Activated naive CD8-positive, alpha-beta T cell treated with anti-CD3 and anti-CD28 coated beads for 36 hours (primary cell): ENCODE data around the gene MAP2. TPM values are rescaled to one million over a fixed set of nuclear protein-coding genes. Genes with fewer than 3 reads are reported as not detected.

ENCODE experiments used
- DNase-seq: peaks from one replicate; pipeline ENCODE4 v3.0.0; 2021
- H3K27ac Mint-ChIP-seq: one replicate; pipeline ENCODE4 v1.8.0; 2022; ENCODE audit warnings: mild to moderate bottlenecking, moderate library complexity, mixed read lengths
- H3K27me3 Mint-ChIP-seq: one replicate; pipeline ENCODE4 v1.8.0; 2022; ENCODE audit warnings: mild to moderate bottlenecking, mixed read lengths
- H3K36me3 Mint-ChIP-seq: one replicate; pipeline ENCODE4 v1.8.0; 2021; ENCODE audit warnings: mild to moderate bottlenecking, mixed read lengths
- H3K4me1 Mint-ChIP-seq: one replicate; pipeline ENCODE4 v1.8.0; 2021; ENCODE audit warnings: mixed read lengths
- H3K4me3 Mint-ChIP-seq: one replicate; pipeline ENCODE4 v1.8.0; 2022; ENCODE audit warnings: mild to moderate bottlenecking, moderate library complexity, mixed read lengths
- H3K9me3 Mint-ChIP-seq: one replicate; pipeline ENCODE4 v1.8.0; 2022; ENCODE audit warnings: mixed read lengths
- total RNA-seq, 2 experiments: library from RNA; stranded (reverse); gene quantifications; one replicate each; pipeline ENCODE4 v1.2.3, GENCODE V29; 2021

The MAP2 gene
- total RNA-seq, 2 experiments from 2014 or later = 0.21 TPM; not detected in 1

DNA sequence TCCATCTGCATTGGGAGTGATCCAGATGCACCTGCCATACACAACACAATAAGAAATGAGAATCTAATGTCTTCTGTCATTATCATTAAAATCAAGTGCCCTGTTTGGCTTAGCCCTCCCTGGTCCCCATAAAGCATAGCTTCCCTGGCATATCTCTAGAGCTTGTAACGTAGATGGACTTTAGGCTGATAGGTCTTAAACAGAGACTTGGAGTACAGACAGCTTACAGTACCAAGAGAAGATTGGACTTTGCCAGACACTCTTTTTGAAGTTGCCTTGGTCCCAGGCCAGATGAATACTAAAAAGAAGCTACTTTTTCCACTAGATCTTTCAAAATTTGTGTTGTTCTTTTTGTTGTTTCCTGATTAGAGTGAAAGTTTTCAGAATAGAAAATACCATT is 261.5 kb downstream of the MAP2 start:
- no peak overlapping the region for H3K4me3 Mint-ChIP-seq
- H3K27ac Mint-ChIP-seq = no peak overlapping the region
- no peaks in the 10 kb centered on the region for H3K9me3 Mint-ChIP-seq
- H3K27me3 Mint-ChIP-seq = no peaks in the 10 kb centered on the region
- no peak for DNase-seq
- no peaks in the 10 kb centered on the region for H3K36me3 Mint-ChIP-seq
- H3K4me1 Mint-ChIP-seq = no peaks in the 10 kb centered on the region

DNA sequence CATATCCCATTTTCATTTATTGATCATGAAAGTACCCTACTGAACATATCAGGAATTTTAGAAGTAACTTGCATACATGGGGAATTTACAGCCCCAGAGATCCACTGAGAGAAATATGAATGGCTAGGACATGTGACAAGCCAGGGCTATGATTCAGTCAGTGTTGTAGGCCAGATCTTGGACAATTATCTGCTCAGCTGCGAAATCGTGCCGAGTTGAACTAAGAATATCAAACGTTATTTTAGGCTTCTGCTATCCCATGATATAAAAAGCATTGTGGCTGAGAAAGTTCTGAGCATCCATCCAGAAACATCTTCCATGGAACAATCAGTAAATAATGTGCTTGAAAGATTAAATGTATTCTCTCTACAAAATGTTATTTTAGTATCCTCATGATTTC is 262.1 kb downstream of the MAP2 start:
- DNase-seq = no peak
- no peak overlapping the region for H3K27ac Mint-ChIP-seq
- H3K4me1 Mint-ChIP-seq = no peaks in the 10 kb centered on the region
- no peaks in the 10 kb centered on the region for H3K27me3 Mint-ChIP-seq
- H3K4me3 Mint-ChIP-seq = no peak overlapping the region
- no peaks in the 10 kb centered on the region for H3K36me3 Mint-ChIP-seq
- H3K9me3 Mint-ChIP-seq = no peaks in the 10 kb centered on the region

DNA sequence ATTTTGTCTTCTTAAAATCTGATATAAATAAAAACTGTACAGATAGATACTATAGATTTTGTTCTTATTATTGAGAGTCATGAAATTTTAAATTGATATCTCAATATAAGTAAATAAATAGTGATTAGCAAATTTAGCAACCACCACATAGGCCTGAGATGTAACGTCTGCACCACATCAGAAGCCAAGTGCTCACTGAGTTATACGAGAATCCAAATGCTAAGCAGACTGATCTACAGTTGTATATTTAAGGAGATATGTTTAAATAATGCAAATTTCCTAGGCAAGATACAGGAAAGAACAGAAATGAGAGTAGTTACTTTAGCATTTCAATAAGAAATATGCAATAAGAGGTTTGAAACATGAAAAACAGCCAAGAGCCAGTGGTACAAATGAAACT is 262.6 kb downstream of the MAP2 start:
- Mint-ChIP-seq H3K27me3 (no peaks in the 10 kb centered on the region), H3K4me3 (no peak overlapping the region), H3K9me3 (no peaks in the 10 kb centered on the region), H3K36me3 (no peaks in the 10 kb centered on the region), H3K4me1 (no peaks in the 10 kb centered on the region), H3K27ac (no peak overlapping the region)
- no peak for DNase-seq

DNA sequence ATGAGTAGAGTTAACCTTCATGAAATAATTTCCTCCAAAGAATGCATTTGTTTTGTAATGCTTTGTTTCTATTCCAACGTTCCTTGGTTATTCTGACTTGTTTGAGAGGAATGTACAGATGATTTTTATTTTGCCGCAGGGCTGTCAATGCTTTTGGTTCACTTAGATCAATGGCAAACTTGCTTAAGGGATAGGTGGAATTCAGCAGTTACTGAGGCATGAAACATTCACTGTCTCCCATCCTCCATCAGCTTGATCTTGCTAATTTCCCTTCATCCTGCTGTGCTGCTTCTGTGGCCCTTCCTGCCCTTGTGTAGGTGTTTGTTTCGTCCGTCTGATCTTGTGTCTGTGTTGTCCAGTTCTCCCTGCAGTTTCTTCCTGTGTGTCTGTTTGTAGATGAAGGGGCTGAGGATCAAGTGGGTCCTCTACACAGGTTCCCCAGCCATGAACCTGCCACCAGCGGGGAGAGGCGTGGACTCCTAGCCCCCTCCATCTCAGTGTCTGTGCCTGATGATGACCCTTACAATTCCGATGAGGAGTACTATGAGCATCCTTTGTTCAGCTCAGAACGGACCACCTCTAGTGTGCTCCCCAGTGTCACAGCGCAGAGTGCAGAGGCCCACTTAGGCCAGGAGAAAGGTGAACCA is 263.6 kb downstream of the MAP2 start:
- no peak overlapping the region for H3K27ac Mint-ChIP-seq
- no peaks in the 10 kb centered on the region for H3K4me1 Mint-ChIP-seq
- no peaks in the 10 kb centered on the region for H3K27me3 Mint-ChIP-seq
- DNase-seq = no peak
- H3K4me3 Mint-ChIP-seq = no peak overlapping the region
- no peaks in the 10 kb centered on the region for H3K36me3 Mint-ChIP-seq
- no peaks in the 10 kb centered on the region for H3K9me3 Mint-ChIP-seq

DNA sequence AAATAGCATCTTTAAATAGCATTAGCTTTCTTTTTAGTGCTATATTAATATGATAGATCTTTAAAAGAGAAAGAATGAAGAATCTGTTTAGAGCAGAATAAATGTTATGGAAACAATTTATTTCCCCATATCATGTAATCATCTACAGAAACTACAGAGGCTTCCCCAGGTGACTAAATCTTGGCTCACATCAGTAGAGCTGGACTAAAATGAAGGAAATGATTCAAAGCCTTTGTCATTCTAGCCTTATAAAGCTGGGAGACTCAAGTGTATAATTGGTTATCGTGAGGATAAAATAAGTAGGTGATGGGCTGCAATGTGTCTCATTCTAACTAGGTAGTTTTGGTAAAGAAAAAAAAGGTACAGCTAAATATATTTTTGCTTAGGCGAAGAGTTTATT is 264.5 kb downstream of the MAP2 start:
- no peaks in the 10 kb centered on the region for H3K9me3 Mint-ChIP-seq
- H3K36me3 Mint-ChIP-seq = no peaks in the 10 kb centered on the region
- DNase-seq = no peak
- H3K4me3 Mint-ChIP-seq = no peak overlapping the region
- H3K27ac Mint-ChIP-seq = no peak overlapping the region
- H3K27me3 Mint-ChIP-seq = no peaks in the 10 kb centered on the region
- no peaks in the 10 kb centered on the region for H3K4me1 Mint-ChIP-seq

DNA sequence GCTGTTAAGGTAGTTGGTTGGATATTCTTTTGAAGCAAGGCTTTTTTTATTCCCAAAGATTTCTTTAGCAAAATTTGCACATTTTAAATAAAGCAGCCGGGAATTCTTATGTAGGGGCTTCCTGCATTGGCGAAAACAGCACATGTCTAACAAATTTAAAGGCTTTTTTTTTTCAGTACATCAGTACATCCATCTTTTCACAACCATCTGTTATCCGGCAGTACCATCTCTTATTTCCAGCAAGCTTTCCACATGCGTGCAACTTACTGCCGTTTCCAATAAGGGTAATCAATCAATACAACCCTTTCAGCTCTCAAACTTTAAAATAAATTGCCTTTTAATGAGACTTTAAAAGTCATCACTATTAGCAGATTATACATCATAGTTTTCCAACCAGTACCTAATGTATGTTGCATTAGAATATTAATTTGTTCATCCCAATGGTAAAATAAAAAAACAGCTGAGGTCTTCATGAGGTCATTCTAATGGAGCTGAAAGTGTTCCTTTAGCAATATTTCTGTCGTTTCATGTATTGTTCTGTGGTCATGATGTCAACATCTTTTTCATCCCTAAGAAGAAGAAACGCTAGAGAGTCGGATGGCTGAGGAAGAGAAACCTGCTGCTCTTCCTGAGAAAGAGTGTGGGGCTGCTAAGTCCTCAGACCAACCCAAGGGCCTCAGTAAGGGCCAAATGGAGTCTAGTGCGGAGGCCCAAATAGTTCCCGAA is 266.3 kb downstream of the MAP2 start:
- Mint-ChIP-seq H3K36me3 (no peaks in the 10 kb centered on the region), H3K9me3 (no peaks in the 10 kb centered on the region), H3K4me3 (no peak overlapping the region), H3K27ac (no peak overlapping the region), H3K4me1 (no peaks in the 10 kb centered on the region), H3K27me3 (no peaks in the 10 kb centered on the region)
- no peak for DNase-seq

DNA sequence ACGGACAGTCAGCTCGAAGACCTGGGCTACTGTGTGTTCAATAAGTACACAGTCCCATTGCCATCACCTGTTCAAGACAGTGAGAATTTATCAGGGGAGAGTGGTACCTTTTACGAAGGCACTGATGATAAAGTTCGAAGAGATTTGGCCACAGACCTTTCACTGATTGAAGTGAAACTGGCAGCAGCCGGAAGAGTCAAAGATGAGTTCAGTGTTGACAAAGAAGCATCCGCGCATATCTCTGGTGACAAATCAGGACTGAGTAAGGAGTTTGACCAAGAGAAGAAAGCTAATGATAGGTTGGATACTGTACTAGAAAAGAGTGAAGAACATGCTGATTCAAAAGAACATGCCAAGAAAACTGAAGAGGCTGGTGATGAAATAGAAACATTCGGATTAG is 270.9 kb downstream of the MAP2 start:
- H3K4me1 Mint-ChIP-seq = peaks cover 2% of the 10 kb centered on the region
- no peak overlapping the region for H3K4me3 Mint-ChIP-seq
- DNase-seq = no peak
- no peaks in the 10 kb centered on the region for H3K27me3 Mint-ChIP-seq
- no peak overlapping the region for H3K27ac Mint-ChIP-seq
- no peaks in the 10 kb centered on the region for H3K9me3 Mint-ChIP-seq
- H3K36me3 Mint-ChIP-seq = no peaks in the 10 kb centered on the region

DNA sequence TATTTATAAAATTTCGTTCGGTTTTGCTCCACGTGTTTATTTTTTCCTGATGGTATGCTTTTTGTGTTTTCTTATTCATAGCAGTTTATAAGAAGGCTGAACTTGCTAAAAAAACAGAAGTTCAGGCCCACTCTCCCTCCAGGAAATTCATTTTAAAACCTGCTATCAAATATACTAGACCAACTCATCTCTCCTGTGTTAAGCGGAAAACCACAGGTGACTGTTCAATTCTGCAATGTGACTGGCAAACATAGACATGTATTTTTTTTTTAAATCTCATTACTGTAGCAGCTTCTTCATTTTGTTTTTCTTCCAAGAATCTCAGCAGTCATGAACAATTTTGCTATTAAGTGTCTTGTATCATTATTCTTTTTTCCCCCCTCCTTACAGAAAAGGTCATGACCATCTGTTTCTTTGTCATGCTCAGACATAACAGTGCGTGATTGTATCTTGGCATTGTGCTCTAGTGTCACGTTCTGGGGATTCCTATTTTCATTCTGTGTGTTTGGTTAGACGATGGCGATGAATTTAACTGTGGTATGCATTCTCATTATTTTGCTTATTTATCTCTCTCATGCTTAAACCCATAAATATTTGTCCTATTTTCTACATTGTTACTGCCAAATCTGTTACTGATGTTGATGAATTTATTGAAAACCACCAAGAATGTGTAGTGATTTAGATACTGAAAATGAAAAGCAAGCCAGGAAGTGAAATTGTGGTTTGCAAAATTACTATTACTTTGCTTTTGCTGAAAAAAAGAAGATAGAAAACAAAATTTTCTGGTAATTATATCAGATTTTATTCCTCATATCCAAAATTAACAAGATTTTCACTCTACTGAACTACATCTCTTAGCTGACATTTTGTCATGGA is 273.2 kb downstream of the MAP2 start:
- no peak overlapping the region for H3K4me3 Mint-ChIP-seq
- H3K27ac Mint-ChIP-seq = no peak overlapping the region
- no peaks in the 10 kb centered on the region for H3K9me3 Mint-ChIP-seq
- H3K4me1 Mint-ChIP-seq = peaks cover 2% of the 10 kb centered on the region
- no peak for DNase-seq
- no peaks in the 10 kb centered on the region for H3K27me3 Mint-ChIP-seq
- H3K36me3 Mint-ChIP-seq = no peaks in the 10 kb centered on the region

DNA sequence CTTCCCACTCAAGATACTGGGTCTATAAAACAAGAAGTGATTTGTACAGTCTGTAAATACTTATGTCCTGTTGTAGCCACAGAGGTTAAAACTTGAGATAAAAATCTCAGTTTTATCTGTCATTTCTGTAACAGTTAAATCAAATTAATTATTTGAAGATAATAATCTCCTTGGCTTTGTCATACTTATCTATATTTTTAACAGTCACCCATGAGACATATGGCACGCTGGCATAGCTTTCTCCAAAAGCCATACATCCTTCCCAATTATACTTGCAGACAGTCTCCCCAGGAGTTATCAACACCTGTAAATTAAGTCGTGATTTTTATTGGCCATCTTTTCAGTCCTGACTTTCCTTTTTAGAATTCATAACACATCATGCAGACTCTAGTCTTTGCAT is 278.9 kb downstream of the MAP2 start:
- DNase-seq = no peak
- H3K9me3 Mint-ChIP-seq = no peaks in the 10 kb centered on the region
- H3K27ac Mint-ChIP-seq = no peak overlapping the region
- H3K4me1 Mint-ChIP-seq = no peaks in the 10 kb centered on the region
- no peaks in the 10 kb centered on the region for H3K27me3 Mint-ChIP-seq
- H3K4me3 Mint-ChIP-seq = no peak overlapping the region
- H3K36me3 Mint-ChIP-seq = no peaks in the 10 kb centered on the region

DNA sequence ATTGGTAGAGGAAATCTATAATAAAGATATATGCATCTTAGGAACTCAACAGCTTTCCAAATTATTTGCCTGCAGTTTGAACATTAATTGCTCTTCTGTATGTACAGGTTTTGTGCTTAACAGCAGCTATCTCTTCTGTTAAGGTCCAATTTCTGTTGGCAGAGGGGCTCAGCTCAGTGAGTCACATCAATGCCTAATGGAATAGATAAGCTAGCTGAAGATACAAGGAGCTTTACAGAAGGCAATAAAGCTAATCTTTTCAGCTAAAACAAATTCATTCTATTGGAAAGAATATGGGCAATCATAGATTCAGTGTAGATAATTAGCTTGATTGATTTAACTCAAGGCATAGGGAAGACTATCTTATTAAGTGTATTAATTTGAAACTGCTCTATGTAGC is 289.4 kb downstream of the MAP2 start:
- H3K27ac Mint-ChIP-seq = no peak overlapping the region
- H3K36me3 Mint-ChIP-seq = no peaks in the 10 kb centered on the region

DNA sequence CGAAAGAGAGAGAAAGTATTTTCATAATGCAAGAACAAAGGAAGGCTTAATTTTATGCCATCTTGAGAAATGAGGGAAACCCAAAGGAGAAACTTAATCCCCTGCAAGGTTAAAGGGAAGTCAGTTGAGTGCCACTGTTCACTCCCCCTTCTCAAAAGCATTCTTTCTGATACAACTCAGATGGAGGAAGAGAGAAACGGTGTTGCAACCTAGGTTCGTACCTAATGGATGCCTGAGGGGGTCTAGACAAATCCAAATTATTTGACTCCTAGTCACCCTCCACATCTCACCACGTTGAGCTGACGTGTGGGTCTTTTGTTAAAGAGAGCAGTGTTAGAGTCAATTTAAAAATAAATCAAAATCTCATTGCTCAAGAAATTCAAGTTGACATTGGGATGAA is 295.2 kb downstream of the MAP2 start:
- H3K27me3 Mint-ChIP-seq = no peaks in the 10 kb centered on the region
- no peak overlapping the region for H3K27ac Mint-ChIP-seq
- H3K9me3 Mint-ChIP-seq = peaks cover 2% of the 10 kb centered on the region

More for the DNA sequence above, 289.4 kb downstream of the MAP2 start:
- DNase-seq = no peak
- H3K4me3 Mint-ChIP-seq = no peak overlapping the region
- H3K9me3 Mint-ChIP-seq = peaks cover 2% of the 10 kb centered on the region
- H3K4me1 Mint-ChIP-seq = no peaks in the 10 kb centered on the region
- no peaks in the 10 kb centered on the region for H3K27me3 Mint-ChIP-seq

DNA sequence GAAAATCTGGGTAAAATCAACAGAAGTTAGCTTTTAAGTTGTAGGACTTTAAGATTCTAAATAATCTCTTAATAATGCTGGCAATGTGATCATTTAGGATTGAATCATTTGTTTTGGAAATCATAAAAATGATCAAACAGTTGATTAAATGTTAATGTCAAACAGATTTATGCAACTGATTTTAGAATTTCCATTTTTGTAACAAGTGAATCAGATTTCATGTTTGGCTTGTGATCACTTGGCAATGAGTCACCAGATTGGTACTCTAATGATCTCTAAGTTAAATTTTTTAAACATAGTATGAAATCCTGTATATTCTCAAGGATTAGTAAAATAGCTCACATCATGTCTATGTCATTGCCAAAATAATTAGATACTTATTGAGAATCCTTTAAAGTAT is 297.6 kb downstream of the MAP2 start:
- no peak overlapping the region for H3K27ac Mint-ChIP-seq

More for the DNA sequence above, 295.2 kb downstream of the MAP2 start:
- no peak for DNase-seq
- Mint-ChIP-seq H3K4me1 (no peaks in the 10 kb centered on the region), H3K4me3 (no peak overlapping the region), H3K36me3 (no peaks in the 10 kb centered on the region)

DNA sequence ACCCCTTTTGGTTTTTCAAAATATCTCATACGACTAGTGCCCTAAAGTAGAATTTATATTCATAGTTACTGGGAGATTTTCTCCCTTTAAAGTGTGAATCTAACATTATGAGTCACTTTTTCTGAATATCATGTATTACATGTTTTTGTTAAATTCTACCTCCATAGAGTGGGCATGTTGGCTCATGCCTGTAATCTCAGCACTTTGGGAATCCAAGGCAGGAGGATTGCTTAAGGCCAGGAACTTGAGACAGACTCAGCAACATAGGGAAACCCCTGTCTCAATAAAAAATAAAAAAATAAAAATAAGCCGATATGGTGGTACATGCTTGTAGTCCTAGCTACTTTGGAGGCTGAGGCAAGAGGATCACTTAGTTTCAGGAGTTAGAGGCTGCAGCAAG is 302.5 kb downstream of the MAP2 start:
- H3K27me3 Mint-ChIP-seq = no peaks in the 10 kb centered on the region
- DNase-seq = no peak
- H3K36me3 Mint-ChIP-seq = no peaks in the 10 kb centered on the region
- H3K4me1 Mint-ChIP-seq = no peaks in the 10 kb centered on the region
- no peak overlapping the region for H3K27ac Mint-ChIP-seq
- no peaks in the 10 kb centered on the region for H3K9me3 Mint-ChIP-seq
- no peak overlapping the region for H3K4me3 Mint-ChIP-seq

More for the DNA sequence above, 297.6 kb downstream of the MAP2 start:
- H3K36me3 Mint-ChIP-seq = no peaks in the 10 kb centered on the region
- no peak overlapping the region for H3K4me3 Mint-ChIP-seq
- H3K9me3 Mint-ChIP-seq = peaks cover 2% of the 10 kb centered on the region
- H3K27me3 Mint-ChIP-seq = no peaks in the 10 kb centered on the region
- no peak for DNase-seq
- H3K4me1 Mint-ChIP-seq = no peaks in the 10 kb centered on the region

DNA sequence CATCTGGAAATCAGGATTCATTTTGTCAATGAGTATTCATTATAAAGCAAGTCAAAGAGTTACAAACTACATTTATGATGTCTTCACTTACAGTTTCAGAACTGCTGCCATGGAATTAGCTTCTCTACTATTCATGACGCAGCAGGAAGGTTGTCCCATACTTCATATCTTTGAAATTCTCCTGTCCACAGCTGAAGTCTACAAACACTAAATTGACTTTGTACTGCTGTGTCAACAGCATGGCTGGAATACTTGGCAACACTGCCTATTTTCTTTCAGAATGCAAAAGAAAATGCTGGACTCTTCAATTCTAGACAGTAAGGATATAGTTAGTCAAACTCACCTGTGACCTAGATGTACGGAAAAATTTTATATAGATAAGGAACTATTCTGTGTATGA is 303.2 kb downstream of the MAP2 start:
- no peaks in the 10 kb centered on the region for H3K27me3 Mint-ChIP-seq
- H3K4me3 Mint-ChIP-seq = no peak overlapping the region
- DNase-seq = no peak
- H3K4me1 Mint-ChIP-seq = no peaks in the 10 kb centered on the region
- H3K36me3 Mint-ChIP-seq = no peaks in the 10 kb centered on the region
- no peak overlapping the region for H3K27ac Mint-ChIP-seq
- H3K9me3 Mint-ChIP-seq = no peaks in the 10 kb centered on the region

DNA sequence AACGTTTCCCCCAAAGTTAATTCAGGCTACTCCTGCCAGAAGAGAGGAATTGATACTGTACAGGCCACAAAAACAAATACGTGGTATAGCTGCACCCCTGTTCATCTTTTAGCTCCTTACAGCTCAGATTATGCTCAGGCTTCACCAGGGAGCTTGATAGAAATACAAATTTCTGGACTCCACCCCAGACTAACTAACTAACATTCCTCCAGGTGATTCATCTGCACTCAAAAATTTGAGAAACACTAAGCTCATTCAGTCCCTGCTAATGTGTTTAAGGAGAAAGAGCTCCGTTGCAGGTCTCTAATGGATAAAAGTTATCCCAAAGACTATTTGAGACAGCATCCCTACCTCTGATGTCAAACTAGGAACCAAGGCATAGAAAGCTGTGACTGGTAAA is 311.0 kb downstream of the MAP2 start:
- H3K4me3 Mint-ChIP-seq = no peak overlapping the region
- no peaks in the 10 kb centered on the region for H3K36me3 Mint-ChIP-seq
- no peaks in the 10 kb centered on the region for H3K9me3 Mint-ChIP-seq
- no peak for DNase-seq
- H3K27me3 Mint-ChIP-seq = peaks cover 5% of the 10 kb centered on the region
- no peak overlapping the region for H3K27ac Mint-ChIP-seq
- no peaks in the 10 kb centered on the region for H3K4me1 Mint-ChIP-seq
